HG03457 (cell line): ENCODE results near the gene PTPRK.

Experiments
- ATAC-seq: cut with Tn5 transposase; IDR thresholded peaks from one replicate; pipeline ENCODE4 v1.9.1; 2021; ENCODE audit warnings: moderate number of reproducible peaks; ENCODE audit not compliant: unreplicated experiment

PTPRK gene

DNA sequence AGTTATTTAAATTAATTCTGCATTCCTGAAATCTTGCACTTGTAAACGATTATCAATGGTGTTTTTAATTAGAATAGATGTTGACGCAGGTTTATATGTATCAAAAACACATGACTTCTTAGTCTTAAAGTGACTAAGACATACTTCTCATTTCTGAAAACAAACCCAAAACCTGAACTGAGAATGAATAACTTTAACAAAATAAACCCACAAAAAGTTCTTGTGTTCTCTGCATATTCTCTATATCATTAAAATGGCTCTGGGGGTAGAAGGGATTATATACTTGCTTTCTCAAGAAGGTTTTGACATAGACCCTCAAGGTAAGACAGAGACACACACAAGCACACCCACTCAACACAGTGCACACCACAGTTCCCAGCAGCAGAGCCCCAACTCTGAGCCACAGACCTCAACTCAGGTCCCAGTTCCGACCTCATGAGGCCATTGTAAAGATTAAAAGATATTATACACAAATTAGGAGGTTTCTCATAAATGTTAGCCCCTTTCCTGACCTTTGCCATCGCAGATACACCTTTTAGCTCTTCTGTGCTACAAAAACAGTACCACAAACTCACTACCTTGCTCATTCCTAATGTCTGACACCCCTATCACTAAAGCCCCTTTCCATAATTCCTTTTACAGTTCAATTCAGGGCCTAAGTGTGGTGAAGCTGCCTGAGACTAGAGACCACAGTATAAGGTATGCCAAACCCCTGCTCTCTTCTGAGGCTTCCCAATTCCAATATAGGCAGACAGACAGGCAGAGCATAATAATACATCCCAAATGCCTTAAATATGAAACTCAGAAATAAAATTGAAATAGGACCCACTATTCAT is 267.8 kb downstream of the PTPRK start:
- peak; percentile 65 for ATAC-seq

DNA sequence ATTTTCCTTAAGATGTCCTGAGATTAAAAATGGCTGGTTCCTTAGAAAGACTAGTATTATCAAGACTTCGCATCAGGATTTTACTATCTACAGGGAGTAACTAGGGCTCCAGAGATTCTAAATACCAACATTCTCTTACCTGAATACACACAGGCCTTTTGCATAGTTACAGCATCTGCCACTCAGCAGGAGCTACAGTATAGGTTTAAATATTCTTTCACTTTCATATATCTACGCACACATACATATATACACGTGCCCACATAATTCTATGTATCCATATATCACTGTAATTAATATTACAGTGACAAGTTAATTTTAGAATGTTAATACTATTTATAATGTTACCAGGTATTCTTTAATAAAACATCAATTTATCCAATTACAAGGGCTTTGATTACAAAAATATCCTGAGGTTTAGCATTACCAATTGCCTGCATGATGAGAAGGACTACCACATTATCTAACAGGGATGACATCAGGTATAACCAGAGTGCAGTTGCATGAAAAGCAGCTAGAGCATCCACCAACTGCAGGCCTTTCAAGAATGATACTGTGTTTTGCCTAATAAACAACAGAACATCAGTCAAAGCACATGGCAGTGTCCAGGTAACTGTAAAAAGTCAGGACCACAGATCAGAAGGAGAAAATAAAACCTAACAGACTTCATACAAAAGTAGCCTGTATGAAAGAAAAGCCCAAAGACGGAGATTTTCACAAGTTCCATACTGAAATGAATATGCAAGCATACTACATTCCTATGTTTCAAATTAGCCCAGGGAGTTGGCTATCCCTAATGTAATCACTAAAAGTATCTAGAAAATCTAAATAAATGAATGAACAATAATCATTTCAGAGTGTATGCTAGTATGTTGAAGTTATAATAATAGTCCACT is 268.7 kb downstream of the PTPRK start:
- no peak for ATAC-seq

DNA sequence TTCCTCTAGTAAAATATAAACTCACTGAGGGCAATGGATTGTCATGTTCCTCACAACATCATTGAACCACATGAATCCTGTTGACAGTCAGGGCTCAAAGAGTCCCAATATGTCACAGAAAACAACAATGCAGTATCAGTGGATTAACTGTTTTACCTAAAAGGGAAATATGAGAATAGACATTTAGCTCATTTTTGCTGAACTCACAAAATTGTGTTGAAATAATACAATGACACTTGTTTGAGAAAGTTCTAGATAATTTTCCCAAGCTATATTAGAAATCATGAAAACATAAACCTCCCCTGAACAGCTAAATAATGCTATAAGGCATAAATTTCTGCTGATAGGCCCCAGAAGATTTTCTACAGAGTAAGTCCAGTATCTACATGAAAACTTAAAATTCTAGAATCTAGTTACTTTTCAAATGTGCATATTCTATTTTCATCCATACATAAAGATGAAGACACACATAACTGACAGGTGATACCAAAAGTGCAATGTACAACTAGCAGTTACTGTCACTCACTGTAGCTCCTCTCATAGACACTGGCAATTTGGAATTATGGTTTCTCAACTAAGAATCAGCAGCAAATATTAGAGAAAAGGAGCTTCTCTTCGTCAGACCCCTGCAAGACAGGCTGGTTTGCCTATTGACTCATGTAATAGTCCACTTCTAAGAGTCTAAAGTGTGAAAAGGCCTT is 269.9 kb downstream of the PTPRK start:
- ATAC-seq, result no peak

DNA sequence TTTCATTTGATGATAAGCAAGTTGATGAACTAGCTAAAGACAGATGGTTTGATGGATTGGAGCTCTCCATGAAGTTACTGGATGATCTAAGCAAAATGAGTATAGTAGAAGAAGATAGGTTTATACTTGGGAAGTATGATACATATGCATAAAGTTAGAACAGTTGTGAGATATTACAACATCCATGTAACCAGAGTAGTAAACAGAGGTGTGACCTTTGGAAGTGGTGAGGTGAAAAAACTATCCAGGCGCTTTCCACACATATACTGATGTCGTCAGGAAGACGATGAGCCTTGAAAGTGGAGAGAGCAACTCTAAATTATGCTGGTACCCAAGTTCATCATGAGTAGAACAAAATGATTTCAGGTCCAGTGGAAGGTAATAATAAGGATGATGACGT is 271.0 kb downstream of the PTPRK start:
- ATAC-seq, result no peak

DNA sequence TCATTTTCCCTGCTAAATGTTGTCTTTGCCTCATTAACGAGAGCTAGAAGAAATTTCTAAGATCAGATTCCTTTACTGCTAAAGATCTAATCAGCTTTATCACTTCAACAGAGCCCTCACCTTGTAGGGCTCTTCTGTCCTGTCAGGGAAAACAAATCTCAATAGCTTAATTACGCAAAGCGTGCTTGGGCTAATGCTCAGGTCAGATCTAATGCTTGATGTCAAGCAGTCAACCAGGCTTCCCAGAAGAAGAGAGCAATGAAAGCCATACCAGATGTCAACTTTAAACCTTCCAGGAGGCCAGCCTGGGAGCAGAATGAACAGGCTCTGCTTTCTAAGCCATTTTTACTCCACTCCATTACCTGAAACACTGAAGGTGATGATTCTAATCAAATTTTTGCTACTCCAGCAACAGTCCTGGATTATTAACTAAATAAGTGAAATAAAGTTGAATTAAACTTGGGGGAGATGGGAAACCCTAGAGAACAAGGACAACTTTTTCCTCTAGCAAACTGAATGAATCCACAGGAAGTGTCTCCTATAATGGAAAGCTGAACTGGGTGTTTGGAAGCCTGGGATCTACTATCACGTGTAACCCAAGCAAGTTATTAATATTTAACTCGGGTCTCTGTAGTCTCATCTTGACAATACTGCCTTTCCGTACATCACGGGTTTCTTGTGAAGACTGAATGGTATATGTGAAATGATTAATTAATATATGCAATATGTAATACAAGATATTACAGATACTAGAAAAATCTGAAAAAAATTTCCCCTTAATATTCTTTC is 273.7 kb downstream of the PTPRK start:
- no peak for ATAC-seq

DNA sequence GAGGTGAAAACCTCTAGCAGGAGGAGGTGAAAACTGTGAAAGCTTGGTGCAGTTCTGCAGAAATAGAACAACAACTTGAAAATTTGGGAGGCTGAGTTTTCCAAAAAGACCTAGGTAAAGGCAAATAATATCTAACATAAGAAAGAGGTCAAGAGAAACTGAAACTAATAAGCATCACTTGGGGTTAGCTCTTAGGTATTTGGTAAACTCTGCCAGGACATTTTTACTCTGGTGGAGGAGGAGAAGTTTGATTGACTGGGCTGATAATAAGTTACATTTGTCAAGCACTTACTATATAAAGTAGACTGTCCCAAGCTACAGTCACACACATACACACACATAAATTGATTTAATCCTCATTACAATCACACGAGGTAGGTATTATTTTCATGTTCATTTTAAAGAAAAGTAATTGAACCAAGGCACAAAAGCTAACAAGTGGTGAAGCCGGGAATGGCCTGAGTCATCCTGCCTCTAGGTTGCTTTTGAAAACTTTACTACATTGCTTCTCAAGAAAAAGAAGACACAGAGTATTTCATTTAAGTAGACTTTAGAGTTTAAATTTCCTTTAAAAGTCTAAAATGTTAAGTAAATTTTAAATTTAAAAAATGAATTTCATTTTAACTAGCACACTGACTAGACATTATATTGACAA is 275.5 kb downstream of the PTPRK start:
- ATAC-seq, result no peak

DNA sequence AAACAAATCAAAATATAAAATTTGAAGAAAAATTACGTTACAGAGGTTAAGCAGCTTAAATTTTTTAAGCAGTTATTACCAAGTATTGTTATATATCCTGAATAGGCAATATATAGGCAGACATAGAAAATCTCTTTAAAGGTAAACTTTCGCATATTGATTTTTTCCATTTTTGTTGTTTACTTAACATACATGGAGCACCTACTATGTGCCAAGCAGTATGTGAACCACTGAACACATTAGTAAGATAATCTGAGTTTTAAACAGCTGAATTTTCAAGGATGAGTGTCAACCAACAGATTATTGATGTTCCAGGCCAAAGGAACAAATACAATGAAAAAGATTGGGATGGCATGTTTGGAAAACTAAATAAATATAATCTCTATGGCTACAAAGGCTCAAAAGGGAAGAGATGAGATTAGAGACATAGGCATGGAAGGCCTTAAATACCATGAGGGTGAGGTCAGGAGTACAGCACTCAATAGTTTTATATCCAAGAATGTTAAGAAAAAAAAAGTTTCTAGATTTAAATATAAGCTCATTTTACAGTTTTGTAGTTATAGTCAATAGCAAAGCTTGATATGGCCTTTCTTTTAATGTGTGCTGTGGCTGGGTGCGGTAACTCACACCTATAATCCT is 277.5 kb downstream of the PTPRK start:
- no peak for ATAC-seq

DNA sequence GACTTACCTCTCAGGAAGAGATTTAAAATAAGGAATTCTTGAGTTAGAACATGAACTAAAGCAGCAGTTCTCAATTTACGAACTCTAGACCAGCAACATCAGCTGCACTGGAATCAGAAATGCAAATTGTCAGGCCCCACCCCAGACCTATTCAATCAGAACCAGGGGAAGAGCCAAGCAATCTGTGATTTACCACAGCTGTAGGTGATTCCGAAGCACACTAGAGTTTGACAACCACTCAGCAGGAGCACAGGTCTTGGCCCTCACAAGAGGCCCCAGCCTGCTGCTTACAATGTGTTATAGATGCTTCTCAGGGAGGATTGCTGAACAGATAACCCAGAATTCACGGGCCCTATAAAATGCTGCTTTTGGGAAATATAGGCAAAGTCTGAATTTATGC is 279.2 kb downstream of the PTPRK start:
- no peak for ATAC-seq

DNA sequence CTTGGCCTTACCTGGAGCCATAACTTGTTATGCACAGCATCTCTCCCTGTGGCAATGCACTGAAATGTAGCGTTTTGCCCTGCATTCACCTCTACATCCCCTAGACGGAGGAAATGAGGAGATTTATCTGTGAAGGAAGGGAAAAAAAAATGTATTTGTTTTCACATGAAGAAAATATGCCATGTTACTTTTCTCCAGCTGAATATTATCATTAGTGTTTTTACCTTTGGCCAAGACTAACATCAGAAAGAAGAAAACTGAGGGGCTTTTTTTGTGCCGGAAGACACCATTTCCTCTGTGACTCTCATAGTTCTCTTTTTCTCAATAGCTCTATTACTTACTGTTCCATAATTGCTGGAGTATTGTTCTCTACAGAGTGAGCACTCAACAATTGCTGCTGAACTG is 280.4 kb downstream of the PTPRK start:
- ATAC-seq, result peak; percentile 58

DNA sequence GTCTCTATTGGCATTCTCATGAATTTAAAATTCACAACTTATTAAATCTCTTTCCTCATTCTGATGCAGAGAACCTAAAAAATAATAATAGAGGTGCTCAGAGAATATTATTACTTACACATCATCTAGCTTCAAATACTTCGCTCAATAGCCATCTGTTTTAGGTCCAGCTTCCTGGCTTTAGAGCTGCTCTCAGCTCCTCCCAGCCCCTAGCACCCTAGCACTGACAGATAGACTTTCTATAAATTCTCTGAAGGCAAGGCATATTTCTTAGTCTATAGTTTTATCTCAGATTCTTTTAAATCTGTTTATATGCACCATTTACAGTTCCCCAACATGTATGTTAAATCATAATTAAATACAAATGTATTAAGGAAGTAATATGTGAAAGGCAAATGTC is 281.3 kb downstream of the PTPRK start:
- ATAC-seq, result no peak

DNA sequence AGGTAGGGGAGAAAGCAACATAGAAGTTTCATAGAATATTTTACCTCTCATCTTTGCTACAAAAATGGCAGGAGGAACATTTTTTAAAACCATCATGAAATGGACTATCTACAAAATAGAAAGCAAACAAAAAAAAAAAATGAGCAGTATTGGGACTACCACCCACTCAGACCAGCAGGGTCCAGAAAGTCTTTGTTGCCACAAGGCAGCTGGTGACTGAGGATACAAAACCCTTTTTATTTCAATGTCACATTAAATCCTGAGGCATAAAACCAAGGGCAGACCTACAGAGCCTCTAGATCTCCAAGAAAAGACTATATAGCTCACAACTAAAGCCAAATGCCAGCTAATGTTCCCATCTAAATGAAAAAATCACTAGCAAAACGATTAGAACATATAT is 282.2 kb downstream of the PTPRK start:
- no peak for ATAC-seq

DNA sequence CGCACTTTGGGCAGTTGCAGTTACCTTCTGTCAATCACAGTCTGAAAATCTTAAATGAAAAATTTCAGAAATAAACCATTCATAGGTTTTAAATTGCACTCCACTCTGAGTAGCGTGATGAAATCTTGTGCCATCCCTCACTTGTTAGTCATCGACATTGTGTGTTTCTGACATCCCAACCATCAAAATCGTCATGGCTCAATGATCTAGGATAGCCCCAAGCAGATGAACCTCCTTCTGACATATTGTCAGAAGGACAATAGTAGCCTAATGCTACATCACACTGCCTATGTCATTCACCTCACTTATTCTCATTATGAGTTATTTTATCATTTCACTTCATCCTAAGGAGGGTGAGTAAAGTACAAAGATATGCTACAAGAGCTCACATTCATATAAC is 284.8 kb downstream of the PTPRK start:
- no peak for ATAC-seq

DNA sequence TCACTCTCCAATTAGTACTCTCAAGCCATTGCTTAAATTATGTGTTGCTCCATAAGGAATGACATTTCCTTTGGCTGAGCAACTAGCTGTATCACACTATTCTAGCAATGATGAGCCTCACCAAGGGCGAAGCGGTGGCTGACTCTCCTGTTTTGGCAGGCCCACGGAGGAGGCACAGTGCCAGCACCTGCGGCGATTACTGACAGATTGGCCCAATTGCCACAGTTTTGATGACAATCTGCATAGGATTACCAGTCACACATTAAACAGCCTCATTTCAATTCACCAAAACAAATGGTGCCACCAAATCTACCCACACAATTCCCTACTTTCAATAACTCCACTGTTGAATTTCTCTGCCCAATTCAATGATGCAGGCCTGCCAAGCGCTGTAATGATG is 286.9 kb downstream of the PTPRK start:
- ATAC-seq, result no peak

DNA sequence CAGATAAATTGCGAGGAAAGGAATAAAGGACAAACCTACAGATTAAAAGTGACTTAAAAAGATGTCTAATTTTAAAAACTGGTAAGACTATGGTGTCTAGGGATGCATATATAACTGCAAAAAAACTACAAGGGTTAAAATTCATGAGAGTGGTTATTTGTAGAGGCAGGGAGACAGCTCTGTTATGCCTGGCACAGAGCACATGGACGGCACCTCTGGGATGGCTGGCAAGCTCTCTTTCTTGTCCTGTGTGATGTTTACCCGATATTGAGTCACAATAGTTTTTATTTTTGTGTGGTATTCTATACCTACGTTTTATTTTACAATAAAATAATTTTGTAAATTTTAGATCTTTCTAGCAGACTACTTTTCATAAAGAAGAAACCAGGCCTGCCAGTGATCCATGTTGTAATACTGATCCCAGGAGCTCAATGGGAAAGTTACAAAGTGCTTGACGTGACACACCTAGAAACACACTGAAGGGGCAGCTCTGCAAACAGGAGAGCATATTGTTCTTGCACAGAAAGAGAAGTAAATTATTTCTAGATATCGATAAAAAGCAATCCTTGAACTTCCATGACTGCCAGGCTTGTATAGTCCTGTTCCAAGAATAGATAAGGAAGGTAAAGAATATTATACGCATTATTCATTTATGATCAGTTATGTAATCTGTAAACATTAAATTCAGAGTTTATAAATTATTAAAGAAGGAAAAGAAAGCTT is 290.0 kb downstream of the PTPRK start:
- ATAC-seq, result no peak

DNA sequence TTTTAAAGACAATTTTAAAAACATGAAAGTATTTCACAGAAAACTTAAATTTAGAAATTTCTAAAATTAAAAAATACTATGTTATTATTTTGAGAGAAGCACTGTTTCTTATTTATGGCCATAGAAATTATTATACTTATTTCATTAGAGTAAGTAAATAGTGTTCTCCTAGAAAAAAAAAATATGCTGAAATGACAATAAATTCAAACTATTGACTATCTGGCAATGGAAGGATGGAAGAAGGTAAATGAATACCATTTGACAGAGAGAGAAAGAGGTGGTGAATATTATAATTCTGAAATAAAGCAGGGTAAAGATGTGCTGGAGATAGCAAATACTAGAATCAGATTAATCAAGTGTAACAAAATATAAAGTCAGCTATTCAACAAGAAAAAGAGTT is 294.8 kb downstream of the PTPRK start:
- ATAC-seq, result no peak

DNA sequence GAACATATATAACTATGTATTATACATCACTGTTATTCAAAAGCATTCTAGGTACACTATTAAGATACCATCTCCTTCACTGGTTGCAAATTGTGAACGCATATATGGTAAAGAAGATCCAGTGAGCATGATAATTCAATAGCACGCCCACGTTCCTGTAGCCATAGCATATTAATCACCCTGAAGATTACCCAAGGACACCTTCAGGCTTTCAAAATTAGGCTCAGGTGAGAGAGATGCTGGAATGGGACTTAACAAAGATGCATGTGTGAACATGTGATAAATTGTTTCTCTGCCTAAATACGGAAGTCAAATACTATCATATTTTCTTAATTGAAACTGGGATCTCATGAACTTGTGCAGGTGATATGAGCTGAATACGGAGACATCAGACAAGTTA is 303.5 kb downstream of the PTPRK start:
- no peak for ATAC-seq

DNA sequence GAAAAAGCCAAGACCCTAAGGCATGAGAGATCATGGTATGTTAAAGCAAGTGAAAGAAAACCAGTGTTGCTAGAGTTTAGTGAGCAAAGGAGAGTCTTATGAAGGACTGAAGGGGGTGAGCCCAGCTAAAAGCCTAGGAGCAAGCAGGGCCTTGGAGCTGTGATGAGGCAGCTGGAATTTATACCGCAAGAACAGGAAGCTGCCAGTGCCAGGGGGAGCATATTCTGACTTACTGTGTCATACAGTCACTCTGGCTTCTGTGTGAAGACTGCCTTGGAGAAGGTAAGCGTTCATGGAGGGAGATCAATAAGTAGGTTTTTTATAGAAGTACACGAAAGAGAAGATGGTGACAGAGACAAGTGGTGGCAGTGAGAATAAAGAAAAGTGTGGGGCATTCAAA is 310.6 kb downstream of the PTPRK start:
- ATAC-seq, result no peak

DNA sequence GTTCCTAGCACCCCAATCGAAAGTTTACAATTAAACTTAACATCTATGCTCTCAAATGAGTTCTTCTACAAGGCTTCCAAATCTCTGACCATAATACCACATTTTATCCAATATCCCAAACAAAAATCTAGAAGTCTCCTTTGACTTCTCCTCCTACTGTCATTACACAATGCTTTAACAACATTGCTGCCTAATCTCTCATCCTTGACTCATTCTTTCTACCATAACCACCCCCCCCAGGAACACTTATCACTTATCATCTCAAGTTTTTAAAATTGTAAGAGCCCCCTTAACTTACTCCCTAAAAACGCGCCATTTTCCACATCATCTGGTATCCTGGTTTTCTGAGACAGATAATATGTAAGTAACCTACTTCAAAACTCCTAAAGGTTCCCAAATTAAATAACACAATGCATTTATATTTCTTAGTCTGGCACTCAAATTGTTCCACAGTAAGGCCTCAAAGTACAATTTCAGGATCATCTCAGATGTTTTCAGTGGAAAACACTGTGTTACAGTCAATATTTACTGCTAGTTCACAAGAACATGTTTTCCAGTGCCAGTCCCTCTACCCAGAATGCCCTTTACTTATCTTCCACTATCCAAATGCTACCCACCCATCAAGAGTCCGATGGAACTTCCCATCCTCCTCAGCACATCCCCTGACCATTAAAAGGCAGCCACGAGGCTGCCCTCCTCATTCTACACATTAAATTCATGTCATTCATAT is 311.4 kb downstream of the PTPRK start:
- ATAC-seq, result no peak
